NB4 (cell line): ENCODE results near the gene EID2B.

ENCODE experiments used
- POLR2A ChIP-seq: IDR thresholded peaks from 2 replicates; pipeline ENCODE4 v1.6.1; 2011; ENCODE audit warnings: mild to moderate bottlenecking; ENCODE audit not compliant: insufficient read length; ENCODE audit errors: extremely low read depth
- TF ChIP-seq, protein P1 (sequence below): IDR thresholded peaks from one replicate; pipeline ENCODE4 v1.5.1; 2012; ENCODE audit warnings: low read depth, low read length

DNA sequence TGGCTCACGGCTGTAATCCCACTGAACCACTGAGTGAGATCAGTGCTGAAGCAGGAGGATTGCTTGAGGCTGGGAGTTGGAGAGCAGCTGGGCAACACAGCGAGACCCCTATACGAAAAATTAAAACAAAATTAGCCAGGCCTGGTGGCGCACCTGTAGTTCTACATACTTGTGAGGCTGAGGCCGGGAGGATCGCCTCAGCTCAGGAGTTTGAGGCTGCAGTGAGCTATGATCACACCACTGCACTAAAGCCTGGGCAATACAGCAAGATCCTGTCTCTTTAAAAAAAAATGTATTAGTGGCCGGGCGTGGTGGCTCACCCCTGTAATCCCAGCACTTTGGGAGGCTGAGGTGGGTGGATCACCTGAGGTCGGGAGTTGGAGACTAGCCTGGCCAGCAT lies 24.0 kb downstream of the EID2B start:
- TF ChIP-seq, protein P1, sequence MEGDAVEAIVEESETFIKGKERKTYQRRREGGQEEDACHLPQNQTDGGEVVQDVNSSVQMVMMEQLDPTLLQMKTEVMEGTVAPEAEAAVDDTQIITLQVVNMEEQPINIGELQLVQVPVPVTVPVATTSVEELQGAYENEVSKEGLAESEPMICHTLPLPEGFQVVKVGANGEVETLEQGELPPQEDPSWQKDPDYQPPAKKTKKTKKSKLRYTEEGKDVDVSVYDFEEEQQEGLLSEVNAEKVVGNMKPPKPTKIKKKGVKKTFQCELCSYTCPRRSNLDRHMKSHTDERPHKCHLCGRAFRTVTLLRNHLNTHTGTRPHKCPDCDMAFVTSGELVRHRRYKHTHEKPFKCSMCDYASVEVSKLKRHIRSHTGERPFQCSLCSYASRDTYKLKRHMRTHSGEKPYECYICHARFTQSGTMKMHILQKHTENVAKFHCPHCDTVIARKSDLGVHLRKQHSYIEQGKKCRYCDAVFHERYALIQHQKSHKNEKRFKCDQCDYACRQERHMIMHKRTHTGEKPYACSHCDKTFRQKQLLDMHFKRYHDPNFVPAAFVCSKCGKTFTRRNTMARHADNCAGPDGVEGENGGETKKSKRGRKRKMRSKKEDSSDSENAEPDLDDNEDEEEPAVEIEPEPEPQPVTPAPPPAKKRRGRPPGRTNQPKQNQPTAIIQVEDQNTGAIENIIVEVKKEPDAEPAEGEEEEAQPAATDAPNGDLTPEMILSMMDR = no peak
- no peak for TF ChIP-seq POLR2A
